Aorta (tissue), 5 donors: ENCODE data around the gene PIK3R1. TPM values are rescaled to one million over a fixed set of nuclear protein-coding genes. Genes with fewer than 3 reads are reported as not detected.

Experiments used
- ATAC-seq: fragments of 200-7000 bp; cut with Tn5 transposase; one replicate; pipeline ENCODE4 v1.9.1; 2022; ENCODE audit warnings: moderate library complexity; ENCODE audit not compliant: low FRiP score
- DNase-seq, 2 donors: peaks; one replicate each; pipeline ENCODE4 v3.0.0-alpha.2; 2020
- H3K27ac ChIP-seq, 2 donors: one replicate each; pipeline ENCODE4 v1.5.1; 2013; ENCODE audit warnings: low read length in 2 of 2, mild to moderate bottlenecking in 2 of 2, moderate library complexity in 2 of 2, control low read depth in 1 of 2, inconsistent platforms in 1 of 2, low read depth in 1 of 2
- H3K27me3 ChIP-seq, 2 donors: one replicate each; pipeline ENCODE4 v1.6.1; 2013; ENCODE audit warnings: control low read depth in 1 of 2, low read length in 1 of 2, mild to moderate bottlenecking in 1 of 2, moderate library complexity in 1 of 2; ENCODE audit not compliant: insufficient read depth in 2 of 2, control insufficient read depth in 1 of 2
- H3K36me3 ChIP-seq, 2 donors: one replicate each; pipeline ENCODE4 v1.6.1; 2013; ENCODE audit warnings: control low read depth in 1 of 2, low read length in 1 of 2, mild to moderate bottlenecking in 1 of 2; ENCODE audit not compliant: insufficient read depth in 2 of 2, control insufficient read depth in 1 of 2
- H3K4me1 ChIP-seq, 2 donors: one replicate each; pipeline ENCODE4 v1.6.1; 2013; ENCODE audit warnings: low read length in 2 of 2, control low read depth in 1 of 2, mild to moderate bottlenecking in 1 of 2, moderate library complexity in 1 of 2; ENCODE audit not compliant: insufficient read depth in 2 of 2, control insufficient read depth in 1 of 2
- H3K4me3 ChIP-seq, 2 donors: one replicate each; pipeline ENCODE4 v1.5.1; 2013; ENCODE audit warnings: low read length in 2 of 2, control low read depth in 1 of 2, mild to moderate bottlenecking in 1 of 2
- H3K9me3 ChIP-seq: one replicate; pipeline ENCODE4 v1.6.1; 2013; ENCODE audit warnings: mild to moderate bottlenecking, low read length; ENCODE audit not compliant: control insufficient read depth
- WGBS, 2 donors: extraction: QIAGEN DNeasy Blood & Tissue Kit; methylation state at CpG; one replicate each; pipeline ENCODE4 v1.1.7; 2013; 5-methylcytosine and 5-hydroxymethylcytosine counted together
- intact Hi-C, 2 donors: fragments of 100-400 bp; cut with DNase I; formaldehyde crosslinking; loops; one replicate each; pipeline versions ENCODE4 v1.14.2 to v1.15.0; 2022
- polyA plus RNA-seq, 2 donors: library from polyadenylated mRNA; stranded (reverse); fragments of 200-250 nt; gene quantifications; one replicate each; pipeline ENCODE4 v1.2.3, GENCODE V29; 2013
- total RNA-seq, 2 donors: library from RNA; stranded (reverse); fragmentation: NEBNext Ultra II Directional; extraction: Animal tissue kit (Norgen Biotek cat#: 25700); gene quantifications; one replicate each; pipeline ENCODE4 v1.2.1, GENCODE V29; 2021
- donor health status: healthy with polysubstance abuse.
- donor health status: Bipolar disorder and iron deficiency.
- donor health status: DM: no; HTN: no; CAD: no.
- donor health status: DM: no; HTN: no; CAD: no.
- donor health status: DM: yes; HTN: yes; CAD: no.

PIK3R1 gene
- total and polyA plus RNA-seq, 4 donors = 12.3 to 132 (median 43.3) TPM

DNA sequence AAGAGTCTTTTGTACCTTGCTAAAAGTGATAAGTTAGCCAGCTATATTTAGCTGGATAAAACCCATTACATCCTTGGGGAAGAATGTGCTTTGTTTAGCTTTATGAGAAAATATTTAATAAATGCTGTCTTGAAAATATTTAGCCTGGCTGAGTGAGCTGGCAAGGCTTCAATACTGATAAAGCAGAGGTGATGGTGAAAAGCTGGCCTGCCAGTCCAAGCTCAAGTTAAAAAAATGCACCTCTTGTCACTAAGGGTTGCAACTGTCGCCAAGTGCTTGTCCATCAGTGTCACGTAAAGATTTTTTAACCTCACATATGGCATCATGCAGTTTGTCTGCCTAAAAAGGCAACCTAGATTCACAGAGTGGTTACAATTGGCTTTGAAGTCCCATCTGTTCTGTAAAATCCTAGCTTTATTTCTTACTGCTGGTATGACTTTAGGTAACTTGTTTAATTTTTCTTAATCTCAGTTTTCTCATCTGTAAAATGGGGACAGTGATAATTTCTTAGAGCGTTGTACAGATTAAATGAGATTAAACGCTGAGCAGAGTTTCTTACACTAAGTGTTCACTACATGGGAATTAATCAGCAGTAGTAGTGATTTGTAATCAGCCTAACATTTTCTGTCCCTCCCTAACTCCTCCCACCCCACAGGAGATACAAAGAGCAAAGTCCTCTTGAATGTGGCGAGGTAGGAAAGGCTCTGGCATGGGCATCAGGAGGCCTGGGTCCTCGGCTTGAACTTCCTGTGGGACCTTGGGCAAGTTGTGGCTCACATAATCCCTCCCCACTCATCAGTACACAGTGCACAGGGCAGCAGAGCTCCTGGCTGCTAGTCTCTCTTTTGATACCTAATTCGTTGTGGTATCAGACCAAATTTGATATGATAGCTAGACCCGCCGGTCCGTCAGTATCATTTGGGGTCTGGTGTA is 48.7 kb downstream of the PIK3R1 start:
- intact Hi-C loops = loop anchor here in 1 of 2 donors (2.0 kb wide), 1 partner anchor 79 kb away; no protein-coding TSS in a partner anchor
- peak overlapping the region; percentile 64 to 80 for H3K27ac ChIP-seq
- DNase-seq = no peak
- no peaks in the 10 kb centered on the region for H3K9me3 ChIP-seq
- H3K4me3 ChIP-seq = no peak overlapping the region
- no peaks in the 10 kb centered on the region for H3K36me3 ChIP-seq
- H3K27me3 ChIP-seq = no peaks in the 10 kb centered on the region
- 34 to 45% methylated on average over 10 of the region's 10 CpGs for WGBS, 2 donors
- ATAC-seq = peak; percentile 33
- H3K4me1 ChIP-seq = peaks cover 8 to 17% of the 10 kb centered on the region in 2 donors

DNA sequence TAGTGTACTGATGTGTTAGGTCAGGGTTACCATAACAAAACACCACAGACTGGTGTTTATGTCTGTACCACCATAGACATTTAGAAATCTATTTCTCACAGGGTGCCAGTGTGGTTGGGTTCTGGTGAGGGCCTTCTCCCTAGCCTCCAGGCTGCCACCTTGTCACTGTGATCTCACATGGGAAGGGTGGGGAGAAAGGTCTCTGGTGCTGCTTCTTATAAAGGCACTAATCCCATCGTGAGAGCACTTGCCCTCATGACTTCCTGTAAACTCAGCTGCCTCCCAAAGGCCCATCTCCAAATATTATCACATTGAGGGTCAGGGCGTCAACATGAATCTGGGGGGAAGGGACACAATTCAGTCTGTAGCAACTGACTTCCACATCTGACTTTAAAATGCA is 49.8 kb downstream of the PIK3R1 start:
- Histone ChIP-seq H3K9me3 (no peaks in the 10 kb centered on the region), H3K27ac (peak overlapping the region; percentile 36 to 90), H3K27me3 (no peaks in the 10 kb centered on the region), H3K36me3 (no peaks in the 10 kb centered on the region), H3K4me3 (no peak overlapping the region), H3K4me1 (peaks cover 5 to 10% of the 10 kb centered on the region in 2 donors)
- WGBS, 2 donors = 3 to 5% methylated on average over 2 of the region's 2 CpGs
- ATAC-seq (no peak), DNase-seq (no peak)
- intact Hi-C loops = loop anchor here in 1 of 2 donors (2.0 to 5.0 kb wide), 3 partner anchors 48 to 1018 kb away; partner anchors contain the start of gene PIK3R1

DNA sequence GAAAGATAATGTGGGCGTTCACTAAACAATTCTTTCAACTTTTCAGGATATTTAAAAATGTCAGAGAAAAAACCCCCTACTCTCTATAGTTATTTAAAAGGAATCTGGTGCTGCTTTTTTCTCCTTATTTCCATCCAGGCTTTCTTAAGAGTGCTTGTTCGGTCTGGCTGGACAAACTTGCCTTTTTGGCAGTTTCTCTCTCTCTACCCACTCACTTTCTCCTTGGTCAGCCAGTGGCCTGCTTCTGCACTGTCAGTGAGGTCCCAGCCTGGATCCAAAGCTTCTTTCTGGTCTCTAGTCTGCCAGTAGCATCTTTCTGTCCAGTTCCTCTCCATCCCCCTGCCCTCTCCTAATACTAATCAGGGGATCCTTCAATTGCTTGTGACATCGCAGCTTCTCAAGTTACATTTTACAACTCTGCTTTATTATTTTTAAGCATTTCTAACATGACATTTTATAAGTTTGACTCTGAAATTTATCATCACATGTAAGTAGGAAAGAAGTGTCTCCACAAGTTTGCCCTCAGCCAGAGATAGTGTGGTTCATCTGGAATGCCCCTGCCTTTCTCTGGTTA is 50.4 kb downstream of the PIK3R1 start:
- intact Hi-C loops = loop anchor here in 1 of 2 donors (2.0 to 5.0 kb wide), 3 partner anchors 49 to 1019 kb away; partner anchors contain the start of gene PIK3R1
- Histone ChIP-seq H3K4me1 (peaks cover 5 to 8% of the 10 kb centered on the region in 2 donors), H3K9me3 (no peaks in the 10 kb centered on the region), H3K27me3 (no peaks in the 10 kb centered on the region), H3K27ac (peak overlapping the region; percentile 61 to 92), H3K36me3 (no peaks in the 10 kb centered on the region), H3K4me3 (no peak overlapping the region)
- WGBS, 2 donors = 10 to 13% methylated on average over 3 of the region's 3 CpGs
- DNase-seq (no peak), ATAC-seq (peak; percentile 58)

GRCh38 chr5:68266457-68266856 is 50.9 kb downstream of the PIK3R1 start:
- Histone ChIP-seq H3K4me3 (no peak overlapping the region), H3K4me1 (peaks cover 5 to 13% of the 10 kb centered on the region in 2 donors), H3K27me3 (no peaks in the 10 kb centered on the region), H3K36me3 (no peaks in the 10 kb centered on the region), H3K27ac (peak overlapping the region in 1 of 2 donors; percentile 61), H3K9me3 (no peaks in the 10 kb centered on the region)
- no peak for DNase-seq
- 60 to 70% methylated on average over 1 of the region's 1 CpG for WGBS, 2 donors
- intact Hi-C loops = loop anchor here in 1 of 2 donors (5.0 kb wide), 2 partner anchors 49 to 1019 kb away; partner anchors contain the start of gene PIK3R1
- no peak for ATAC-seq

- Histone ChIP-seq H3K27me3 (no peaks in the 10 kb centered on the region), H3K4me1 (peaks cover 2 to 11% of the 10 kb centered on the region in 2 donors), H3K27ac (peak overlapping the region in 1 of 2 donors; percentile 61), H3K36me3 (no peaks in the 10 kb centered on the region), H3K4me3 (no peak overlapping the region), H3K9me3 (no peaks in the 10 kb centered on the region)
- intact Hi-C loops = loop anchor here in 1 of 2 donors (5.0 kb wide), 2 partner anchors 50 to 1020 kb away; partner anchors contain the start of gene PIK3R1
- WGBS, 2 donors = 19 to 21% methylated on average over 4 of the region's 4 CpGs
- DNase-seq = no peak
- ATAC-seq = no peak
Measured at GRCh38 chr5:68267066-68267465, 51.5 kb downstream of the PIK3R1 start.

GRCh38 chr5:68268101-68268851 is 52.7 kb downstream of the PIK3R1 start:
- Histone ChIP-seq H3K9me3 (no peaks in the 10 kb centered on the region), H3K4me1 (peaks cover 2 to 11% of the 10 kb centered on the region in 2 donors), H3K27me3 (no peaks in the 10 kb centered on the region), H3K4me3 (no peak overlapping the region), H3K27ac (peak overlapping the region in 1 of 2 donors; percentile 53), H3K36me3 (no peaks in the 10 kb centered on the region)
- intact Hi-C loops = loop anchor here in 1 of 2 donors (5.0 kb wide), 2 partner anchors 51 to 1021 kb away; partner anchors contain the start of gene PIK3R1
- ATAC-seq = no peak
- 13 to 14% methylated on average over 3 of the region's 3 CpGs for WGBS, 2 donors
- DNase-seq = no peak

GRCh38 chr5:68268852-68269130 is 53.2 kb downstream of the PIK3R1 start:
- ATAC-seq = no peak
- intact Hi-C loops = loop anchor here in 1 of 2 donors (5.0 kb wide), 2 partner anchors 51 to 1021 kb away; partner anchors contain the start of gene PIK3R1
- Histone ChIP-seq H3K4me1 (peaks cover 2 to 11% of the 10 kb centered on the region in 2 donors), H3K27ac (peak overlapping the region; percentile 53 to 89), H3K4me3 (no peak overlapping the region), H3K27me3 (no peaks in the 10 kb centered on the region), H3K36me3 (no peaks in the 10 kb centered on the region), H3K9me3 (no peaks in the 10 kb centered on the region)
- no peak for DNase-seq
- WGBS, 2 donors = 25 to 26% methylated on average over 5 of the region's 5 CpGs

DNA sequence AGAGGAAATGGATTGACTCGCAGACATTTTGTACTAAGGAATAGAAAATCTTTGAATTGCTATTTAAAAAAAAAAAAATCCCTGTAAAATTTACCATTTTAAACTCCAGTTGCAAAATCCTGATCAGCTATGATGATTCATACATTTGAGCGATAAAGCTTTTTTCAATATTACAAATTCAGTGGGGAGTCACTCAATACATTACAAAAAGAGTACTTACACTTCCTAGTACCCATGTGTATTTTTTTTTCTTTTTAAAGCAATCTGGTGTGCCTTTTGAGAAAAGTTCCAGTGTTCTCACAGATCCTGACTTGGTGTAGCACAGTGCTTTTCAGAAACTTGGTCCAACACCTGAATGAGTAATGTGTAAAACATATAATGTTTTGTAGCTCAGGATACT is 54.3 kb downstream of the PIK3R1 start:
- Histone ChIP-seq H3K4me1 (peaks cover 2 to 11% of the 10 kb centered on the region in 2 donors), H3K9me3 (no peaks in the 10 kb centered on the region), H3K4me3 (no peak overlapping the region), H3K27me3 (no peaks in the 10 kb centered on the region), H3K36me3 (no peaks in the 10 kb centered on the region), H3K27ac (no peak overlapping the region)
- no peak for DNase-seq
- ATAC-seq = no peak
- intact Hi-C loops = loop anchor here in 1 of 2 donors (5.0 kb wide), 2 partner anchors 53 to 1023 kb away; partner anchors contain the start of gene PIK3R1
- 87 to 93% methylated on average over 2 of the region's 2 CpGs for WGBS, 2 donors
